Cerebellar nuclear complex (tissue), 1 donor: ENCODE results near the gene KBTBD12.

Experiments used
- DNase-seq, 2 experiments: peaks; one replicate each; lab custom pipeline; 2025; lab: John Stamatoyannopoulos, UW

The KBTBD12 gene

GRCh38 chr3:128012050-128012449, 97.0 kb downstream of the KBTBD12 start:
- DNase-seq: no peak

GRCh38 chr3:128014548-128014947, 99.5 kb downstream of the KBTBD12 start:
- no peak for DNase-seq

DNA sequence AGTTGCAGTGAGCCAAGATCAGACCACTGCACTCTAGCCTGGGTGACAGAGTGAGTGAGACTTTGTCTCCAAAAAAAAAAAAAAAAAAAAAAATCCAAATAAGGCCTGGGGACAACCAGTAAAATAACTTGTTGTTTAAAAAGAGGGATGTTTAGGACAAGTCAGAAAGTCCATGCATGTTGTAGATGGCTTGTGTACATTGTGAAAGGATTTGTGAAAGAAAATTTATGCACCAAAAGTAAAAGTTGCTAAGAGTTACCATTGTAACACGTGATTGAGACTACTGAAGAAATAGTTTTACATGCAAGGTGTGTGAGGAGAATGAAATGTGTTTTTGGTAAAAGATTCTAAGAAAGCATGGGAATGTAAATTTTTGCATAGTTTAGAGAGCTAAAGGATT, 101.5 kb downstream of the KBTBD12 start:
- no peak for DNase-seq

GRCh38 chr3:128021768-128022372, 106.8 kb downstream of the KBTBD12 start:
- DNase-seq: no peak

DNA sequence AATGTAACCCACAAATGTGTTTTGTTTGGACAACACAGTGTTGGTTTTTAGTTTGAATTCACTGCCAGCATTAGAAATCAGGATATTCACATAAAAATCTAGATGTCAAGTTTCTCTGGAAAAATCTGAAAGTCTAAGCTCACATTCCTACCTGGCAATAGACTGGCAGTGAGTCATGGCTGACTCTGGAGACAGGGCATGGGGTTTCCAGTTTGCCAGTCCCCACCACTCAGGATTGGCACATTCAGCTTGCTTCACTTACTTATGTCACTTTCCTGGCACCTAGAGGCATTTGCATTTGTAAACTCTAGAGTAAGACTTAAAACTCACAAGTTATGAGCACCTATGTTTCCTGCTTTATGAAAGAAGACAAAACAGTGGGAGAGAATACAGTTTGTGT, 118.1 kb downstream of the KBTBD12 start:
- DNase-seq: no peak

DNA sequence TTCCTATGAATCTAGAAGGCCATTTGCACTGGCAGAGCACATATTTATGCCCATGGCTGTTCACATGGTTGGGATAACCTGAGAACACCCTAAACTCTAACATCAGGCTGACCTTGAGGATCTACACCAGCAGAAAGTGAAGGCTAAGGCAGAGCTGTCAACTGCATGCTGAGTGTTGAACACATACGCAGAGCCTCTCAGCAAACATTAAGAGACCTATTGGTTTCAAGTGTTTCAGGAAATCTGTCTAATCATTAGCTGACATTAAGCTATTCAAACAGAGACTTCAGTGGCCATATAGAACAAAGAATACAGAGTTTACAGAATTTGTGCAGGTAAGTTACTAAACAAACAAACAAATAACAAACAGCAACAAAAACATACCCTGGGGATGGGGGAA, 121.1 kb downstream of the KBTBD12 start:
- no peak for DNase-seq
